GM21825 (cell line): ENCODE results near the gene MARCHF6.
"Not testable (repeated sequence)": the region's sequence is repeated elsewhere in the genome, so short reads cannot be mapped to it uniquely, and the experiment has no call there.

Experiments used
- ATAC-seq: cut with Tn5 transposase; IDR thresholded peaks from one replicate; pipeline ENCODE4 v1.9.1; 2021; ENCODE audit warnings: mild to moderate bottlenecking, moderate library complexity; ENCODE audit not compliant: unreplicated experiment

The MARCHF6 gene

DNA sequence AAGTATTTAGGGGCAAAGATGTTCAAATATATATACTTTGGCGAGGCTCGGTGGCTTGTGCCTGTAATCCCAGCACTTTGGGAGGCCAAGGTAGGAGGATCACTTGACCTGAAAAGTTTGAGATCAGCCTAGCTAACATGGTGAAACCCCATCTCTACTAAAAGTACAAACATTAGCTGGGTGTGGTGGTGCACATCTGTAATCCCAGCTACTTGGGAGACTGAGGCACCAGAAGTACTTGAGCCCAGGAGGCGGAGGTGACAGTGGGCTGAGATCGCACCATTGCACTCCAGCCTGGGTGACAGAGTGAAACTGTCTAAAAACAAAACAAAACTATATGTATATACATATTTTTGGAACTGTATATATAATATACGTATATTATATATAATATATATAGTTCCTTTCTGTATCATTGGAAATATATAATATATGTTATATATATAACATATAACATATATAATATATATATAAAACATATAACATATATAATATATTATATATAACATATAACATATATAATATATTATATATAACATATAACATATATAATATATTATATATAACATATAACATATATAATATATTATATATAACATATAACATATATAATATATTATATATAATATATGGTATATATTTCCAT is 8.9 kb upstream of the MARCHF6 start:
- ATAC-seq, result not testable (repeated sequence)

- ATAC-seq, result no peak
These were observed 5.2 kb upstream of the MARCHF6 start for GRCh38 chr5:10348258-10348657.

- no peak for ATAC-seq
These were observed 2.1 kb upstream of the MARCHF6 start for GRCh38 chr5:10351199-10351905.

DNA sequence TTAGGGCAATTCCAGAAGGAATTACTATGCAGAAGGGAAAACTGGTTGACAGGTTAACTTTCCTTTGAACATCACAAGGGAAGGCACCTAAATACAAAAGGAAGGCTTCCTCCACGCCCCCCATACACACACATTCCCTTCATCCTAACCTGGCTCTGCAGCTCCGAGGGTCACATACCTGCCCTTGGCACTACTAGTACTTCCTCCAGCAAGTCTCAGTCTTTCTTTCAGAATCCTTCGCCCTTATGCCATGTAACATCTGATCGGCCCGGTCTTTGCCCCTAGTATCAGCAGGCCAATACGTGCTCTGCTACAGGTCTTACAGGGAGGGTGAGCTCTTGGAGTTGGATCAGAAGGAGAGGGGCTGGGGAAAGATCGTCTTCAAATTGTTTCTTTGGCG is 1.6 kb upstream of the MARCHF6 start:
- no peak for ATAC-seq

DNA sequence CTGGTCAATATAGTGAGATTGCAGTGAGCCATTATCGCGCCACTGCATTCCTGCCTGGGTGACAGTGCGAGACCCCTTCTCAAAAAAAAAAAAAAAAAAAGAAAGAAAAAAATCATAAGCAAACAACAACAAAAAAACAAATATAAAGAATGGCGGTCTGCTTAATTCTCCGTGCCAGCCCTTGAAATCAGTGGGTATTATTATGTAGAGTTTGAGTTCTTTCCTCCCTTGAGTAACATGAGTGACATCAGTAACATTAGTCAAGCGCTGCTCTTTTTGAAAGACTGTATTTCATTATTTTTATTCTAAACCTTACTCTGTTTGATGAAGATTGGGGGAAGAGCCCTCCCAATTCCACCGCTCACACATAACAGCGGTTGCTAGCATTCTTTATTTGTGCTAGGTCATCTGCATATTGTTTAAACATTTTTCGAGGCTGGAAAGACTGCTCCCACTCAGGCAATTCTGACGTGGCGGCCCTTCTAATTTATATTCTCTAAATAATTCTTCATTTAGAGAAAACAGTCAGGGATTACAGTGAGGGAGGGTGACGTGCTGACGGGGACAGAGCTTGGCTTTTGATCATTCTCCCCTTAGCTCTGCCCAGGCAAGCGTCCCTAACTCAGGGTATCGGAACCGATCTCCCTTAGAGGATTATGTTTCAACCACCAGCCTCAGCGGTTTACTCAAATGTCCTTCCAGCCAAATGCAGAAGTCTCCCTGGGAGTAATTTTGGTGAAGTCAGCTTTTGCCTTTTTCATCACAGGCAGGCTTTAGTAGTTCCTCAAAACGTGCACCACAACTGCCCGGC is 860 bp upstream of the MARCHF6 start:
- ATAC-seq, result no peak

DNA sequence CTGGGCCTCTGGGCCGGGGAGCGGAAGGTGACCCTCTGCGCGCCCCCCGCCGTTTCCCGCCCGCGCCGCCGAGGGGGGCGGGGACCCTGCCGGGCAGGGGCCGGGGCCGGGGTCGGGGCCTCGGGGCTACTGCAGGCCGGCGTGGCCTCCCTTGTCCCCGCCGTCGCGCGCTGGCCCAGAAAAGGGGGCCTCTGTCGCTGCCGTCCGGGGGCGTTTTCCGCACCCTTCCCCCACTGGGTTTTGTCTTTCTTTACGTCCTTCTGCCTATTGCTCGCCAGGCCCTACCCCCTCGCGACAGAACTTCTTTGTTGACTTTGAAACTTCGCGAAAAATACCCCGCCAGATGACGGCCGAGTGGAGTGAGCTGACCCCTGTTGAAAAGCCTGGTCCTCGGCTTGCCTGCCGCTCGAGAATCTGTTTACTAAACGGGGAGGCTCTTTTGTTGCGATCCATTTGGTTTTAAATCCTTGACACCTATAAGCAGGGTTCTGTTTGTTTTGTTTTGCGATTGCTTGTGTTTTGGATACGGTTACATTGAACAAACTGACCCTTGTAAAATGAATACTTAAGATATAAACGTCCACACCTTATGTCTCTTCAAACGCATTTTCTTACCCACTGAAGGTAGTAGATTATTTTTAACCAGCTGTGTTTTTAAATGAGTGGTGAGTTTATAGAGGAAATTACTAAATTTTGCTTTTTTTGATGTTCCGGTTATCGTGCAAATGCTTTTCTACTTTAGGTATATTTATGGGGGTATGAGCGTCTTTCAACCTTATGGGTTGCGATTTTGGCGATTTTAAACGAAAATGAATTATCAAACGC is 765 bp downstream of the MARCHF6 start:
- ATAC-seq, result peak; percentile 18

DNA sequence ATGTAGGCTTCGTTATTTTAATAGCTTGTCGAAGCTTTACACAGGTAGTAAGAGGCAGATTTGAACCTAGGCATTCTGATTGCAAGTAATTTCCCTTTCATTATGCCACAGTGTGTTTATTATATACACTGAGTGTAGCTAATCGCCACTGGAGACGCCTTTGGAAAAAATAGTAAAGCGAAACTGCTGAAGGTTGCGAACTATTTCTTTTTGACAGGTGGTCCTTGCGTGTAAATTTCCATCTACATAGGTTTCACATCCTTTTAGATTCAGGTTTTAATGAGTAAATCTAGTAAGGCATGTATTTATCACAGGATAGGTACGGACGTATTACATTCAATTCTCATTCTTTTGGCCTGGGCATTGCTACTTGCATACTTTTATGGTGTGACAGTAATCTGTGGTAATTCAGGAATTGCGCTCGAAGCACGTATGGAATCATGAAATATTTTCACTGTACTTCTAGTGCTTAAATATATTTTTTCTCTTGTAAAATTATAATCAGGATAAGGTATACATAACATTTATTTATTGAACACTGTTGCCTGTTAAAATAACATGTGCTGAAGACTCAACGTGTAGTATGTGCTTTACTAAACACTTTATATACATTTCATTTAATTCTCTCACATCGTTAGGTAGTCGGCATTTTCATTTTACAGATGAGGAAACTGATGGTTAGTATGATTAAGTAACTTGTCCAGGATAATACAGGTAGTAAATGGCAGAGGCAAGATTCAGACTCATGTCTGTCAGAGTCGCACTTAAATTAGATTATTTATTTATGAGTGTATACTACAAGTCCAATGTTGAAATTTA is 1.8 kb downstream of the MARCHF6 start:
- ATAC-seq, result no peak

- ATAC-seq, result no peak
These were observed 5.5 kb downstream of the MARCHF6 start for GRCh38 chr5:10358999-10359398.

GRCh38 chr5:10360686-10361085 is 7.2 kb downstream of the MARCHF6 start:
- no peak for ATAC-seq

DNA sequence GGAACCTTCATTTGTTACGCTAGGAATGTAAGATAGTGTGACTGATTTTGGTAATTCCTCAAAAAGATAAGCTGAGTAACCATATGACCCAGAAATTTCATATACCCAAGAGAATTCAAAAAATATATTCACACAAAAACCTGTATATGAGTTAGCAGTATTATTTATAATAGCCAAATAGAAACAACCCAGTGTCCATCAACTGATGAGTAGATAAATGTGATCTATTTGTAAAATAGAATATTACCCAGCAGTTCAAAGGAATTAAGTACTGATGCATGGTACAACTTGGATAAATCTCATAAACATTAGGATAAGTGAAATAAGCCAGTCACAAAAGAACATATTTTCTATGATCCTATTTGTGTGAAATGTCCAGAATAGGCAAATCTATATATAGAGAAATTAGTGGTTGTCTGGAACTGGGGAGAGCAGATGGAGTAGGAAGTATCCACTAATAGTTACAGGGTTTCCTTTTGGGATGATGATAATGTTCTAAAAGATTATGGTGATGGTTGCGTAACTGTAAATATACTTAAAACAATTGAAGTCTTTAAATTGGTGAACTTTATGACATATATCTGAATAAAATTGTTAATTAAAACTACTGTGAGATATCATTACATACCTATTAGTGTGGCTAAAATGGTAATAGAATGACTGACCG is 10.2 kb downstream of the MARCHF6 start:
- ATAC-seq, result no peak

DNA sequence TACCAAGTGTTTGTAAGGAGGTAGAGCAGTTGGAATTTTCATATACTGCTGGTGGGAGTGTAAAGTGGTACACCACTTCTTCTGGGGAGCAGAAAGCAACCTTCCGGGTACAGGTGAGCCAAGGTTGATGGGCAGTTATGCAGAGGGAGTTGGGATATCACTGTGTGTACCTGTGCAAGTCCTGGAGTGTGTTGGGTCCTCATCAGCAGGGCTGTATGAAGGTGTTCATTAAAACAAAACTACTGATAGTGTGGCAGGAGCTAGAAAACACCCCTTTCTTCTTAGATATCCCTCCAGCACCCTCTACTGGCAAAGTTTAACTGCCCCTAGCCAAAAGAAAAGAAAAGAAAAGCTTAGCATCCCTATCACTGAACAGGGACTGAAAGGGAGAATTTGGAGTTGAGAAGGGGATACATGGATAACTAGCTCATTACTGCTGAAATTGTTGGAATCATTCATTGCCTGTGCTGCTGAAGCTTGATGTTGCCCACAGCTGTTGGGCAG is 10.7 kb downstream of the MARCHF6 start:
- ATAC-seq, result no peak

GRCh38 chr5:10365782-10366181 is 12.3 kb downstream of the MARCHF6 start:
- ATAC-seq, result no peak

- no peak for ATAC-seq
These were observed 13.1 kb downstream of the MARCHF6 start for GRCh38 chr5:10366310-10367272.

GRCh38 chr5:10367579-10367978 is 14.1 kb downstream of the MARCHF6 start:
- ATAC-seq, result no peak

GRCh38 chr5:10370931-10371330 is 17.4 kb downstream of the MARCHF6 start:
- ATAC-seq, result no peak

GRCh38 chr5:10371369-10371768 is 17.9 kb downstream of the MARCHF6 start:
- ATAC-seq, result not testable (repeated sequence)

- no peak for ATAC-seq
These were observed 19.5 kb downstream of the MARCHF6 start for GRCh38 chr5:10372726-10373709.
